HK-2 (cell line): ENCODE measurements around the gene OR5B17.
"Not testable (repeated sequence)": the region's sequence is repeated elsewhere in the genome, so short reads cannot be mapped to it uniquely, and the experiment has no call there.

Experiments
- DNase-seq: peaks from one replicate; pipeline ENCODE4 v3.0.0-alpha.2; 2018; ENCODE audit not compliant: unreplicated experiment

The OR5B17 gene

DNA sequence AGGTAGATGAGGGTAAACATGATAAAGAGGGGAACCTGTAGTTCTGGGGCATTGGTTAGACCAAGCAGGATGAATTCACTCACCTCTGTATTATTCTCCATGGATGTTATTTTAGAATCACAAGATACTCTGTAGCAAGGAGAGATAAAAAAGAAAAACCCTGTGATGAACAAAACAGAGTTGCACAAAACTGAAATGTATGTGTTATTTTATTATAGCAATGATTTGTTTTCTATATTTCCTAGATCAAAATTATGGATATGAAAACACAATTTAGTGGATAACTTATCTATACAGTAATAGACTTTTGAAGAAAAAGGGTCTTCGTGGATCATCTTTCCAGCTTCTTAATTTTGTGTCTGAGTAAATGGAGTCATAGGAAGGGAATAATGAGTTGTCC is at the start of gene OR5B17:
Gene OR5B17 (minus strand): TSS at position 101 of the 400 bp plus-strand sequence. CDS start 0 bp downstream, at position 101.
- no peak for DNase-seq

- DNase-seq, result no peak
Measured at GRCh38 chr11:58406774-58407173, 47.9 kb upstream of the OR5B17 start, which contains the start of gene OR5B3. TSS of gene OR5B3 (minus strand) at chr11:58406874. CDS start at chr11:58403409, 3,465 bp downstream.

DNA sequence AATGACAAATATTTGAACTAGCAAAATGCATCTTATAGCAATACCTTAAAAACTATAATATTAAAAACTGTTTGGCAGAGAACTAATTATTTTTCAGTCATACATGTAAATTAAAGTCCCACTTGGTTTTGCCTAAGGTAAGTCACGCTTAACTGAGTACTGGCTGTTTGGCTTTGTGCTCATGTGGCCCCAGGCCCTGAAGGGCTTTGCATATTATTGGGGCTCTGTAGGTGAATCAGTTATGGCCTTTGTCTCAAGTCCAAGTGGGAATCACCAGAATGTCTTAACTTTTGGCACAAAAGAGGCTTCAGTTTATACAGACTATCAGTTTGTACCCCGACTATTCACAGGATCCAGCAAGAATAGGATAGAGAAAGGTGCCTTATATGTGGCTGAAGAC is 40.8 kb upstream of the OR5B17 start:
- not testable (repeated sequence) for DNase-seq

- DNase-seq, result no peak
Measured at GRCh38 chr11:58395581-58395980, 36.7 kb upstream of the OR5B17 start.

DNA sequence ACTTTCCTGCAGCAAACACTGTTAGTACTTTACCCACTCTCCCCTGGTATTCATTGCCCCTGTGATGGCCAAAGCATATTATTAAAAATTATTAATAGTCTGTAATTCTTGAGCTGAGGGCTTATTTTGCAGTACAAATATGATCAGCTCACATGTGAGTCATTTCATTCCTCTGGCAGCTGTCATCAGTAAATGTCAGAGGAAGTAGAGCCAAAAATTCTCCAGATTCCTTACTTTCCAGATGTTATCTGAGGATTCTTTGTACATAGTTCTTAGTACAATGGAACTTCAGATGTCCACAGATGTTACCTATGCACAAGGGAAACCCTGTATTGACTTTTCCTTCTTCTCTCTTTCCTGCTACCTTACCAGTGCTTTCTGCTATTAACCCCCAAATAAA is 35.3 kb upstream of the OR5B17 start:
- no peak for DNase-seq

DNA sequence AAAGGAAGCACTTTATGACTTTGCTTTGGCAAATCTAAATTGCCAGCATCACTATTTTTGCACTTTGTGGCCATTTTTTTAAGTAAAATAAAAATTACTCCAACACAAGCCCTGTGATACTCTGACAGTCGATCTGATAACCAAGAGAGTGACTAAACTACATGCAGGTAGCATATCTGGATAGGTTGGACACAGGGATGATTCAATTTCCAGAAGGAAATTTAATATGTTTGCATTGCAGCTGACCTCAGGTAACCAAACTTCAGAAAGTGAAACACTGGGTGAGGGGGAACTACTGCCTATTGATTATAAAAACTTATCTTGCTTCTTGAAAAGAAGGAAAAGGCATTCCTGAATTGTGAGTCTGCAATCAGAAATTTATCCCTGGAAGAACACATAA is 33.9 kb upstream of the OR5B17 start:
- DNase-seq, result no peak

DNA sequence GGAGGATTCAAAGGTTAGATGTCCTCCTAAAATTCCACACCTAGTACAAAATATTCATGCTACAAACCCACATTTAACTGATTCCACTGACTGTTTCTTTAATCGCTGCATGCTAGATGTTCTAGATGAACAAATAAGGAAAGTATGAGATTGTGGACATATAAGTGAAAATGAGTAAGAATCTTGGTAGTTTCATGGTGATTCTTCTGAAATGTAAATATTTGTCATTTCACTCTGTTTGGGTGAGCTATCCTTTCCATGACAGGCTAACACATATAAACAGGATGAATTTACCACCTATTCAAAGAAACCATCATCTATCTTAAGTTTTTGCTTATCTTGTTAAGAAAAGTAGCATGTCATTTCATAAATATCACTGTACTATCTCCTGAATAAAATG is 33.0 kb upstream of the OR5B17 start:
- no peak for DNase-seq

DNA sequence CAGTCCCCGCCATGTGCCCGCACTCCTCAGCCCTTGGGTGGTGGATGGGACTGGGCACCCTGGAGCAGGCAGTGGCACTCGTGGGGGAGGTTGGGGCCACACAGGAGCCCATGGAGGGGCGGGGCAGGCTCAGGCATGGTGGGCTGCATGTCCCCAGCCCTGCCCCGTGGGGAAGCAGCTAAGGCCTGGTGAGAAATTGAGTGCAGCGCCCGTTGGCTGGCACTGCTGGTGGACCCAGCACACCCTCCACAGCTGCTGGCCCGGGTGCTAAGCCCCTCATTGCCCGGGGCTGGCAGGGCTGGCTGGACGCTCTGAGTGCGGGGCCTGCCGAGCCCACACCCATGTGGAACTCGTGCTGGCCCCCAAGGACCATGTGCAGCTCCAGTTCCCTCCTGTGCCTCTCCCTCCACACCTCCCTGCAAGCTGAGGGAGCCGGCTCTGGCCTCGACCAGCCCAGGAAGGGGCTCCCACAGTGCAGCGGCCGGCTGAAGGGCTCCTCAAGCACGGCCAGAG is 31.7 kb upstream of the OR5B17 start:
- DNase-seq, result no peak

GRCh38 chr11:58354727-58355126 is 4.1 kb downstream of the OR5B17 start:
- no peak for DNase-seq

- DNase-seq, result no peak
Measured at GRCh38 chr11:58345204-58345603, 13.7 kb downstream of the OR5B17 start.

DNA sequence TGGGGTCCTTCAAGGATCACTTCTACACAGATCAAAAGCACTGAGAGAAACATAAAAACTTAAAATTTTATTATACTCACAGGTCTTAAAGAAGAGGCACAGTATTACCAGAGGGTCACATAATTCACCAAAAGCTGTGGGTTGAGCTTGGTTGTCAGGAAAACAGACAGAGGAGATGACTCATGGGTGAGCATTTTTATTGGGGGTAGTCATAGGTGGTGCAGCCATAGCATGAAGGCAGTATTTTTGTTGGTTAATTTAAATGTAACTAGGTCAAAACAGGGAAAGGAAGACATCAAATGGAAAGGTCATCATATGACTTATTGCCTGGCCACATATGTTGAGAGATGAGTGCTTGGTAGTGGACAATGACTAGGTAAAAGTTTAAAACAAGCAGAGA is 24.2 kb downstream of the OR5B17 start:
- DNase-seq, result peak; percentile 1

DNA sequence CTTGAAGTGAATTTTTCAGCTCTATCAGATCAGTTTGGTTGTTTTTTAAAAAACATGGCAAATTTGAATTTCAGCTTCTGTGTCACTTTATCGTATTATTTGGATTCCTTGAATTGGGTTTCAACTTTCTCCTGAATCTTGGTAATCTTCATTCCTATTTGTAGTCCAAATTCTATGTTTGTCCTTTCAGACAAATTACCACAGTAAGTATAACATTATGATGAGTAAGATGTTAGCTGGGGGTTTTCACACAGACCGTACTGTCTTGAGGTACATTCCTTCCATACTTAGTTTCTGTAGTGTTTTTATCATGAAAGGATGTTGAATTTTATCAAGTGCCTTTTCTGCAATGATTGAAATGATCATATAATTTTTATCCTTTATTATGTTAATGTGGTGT is 28.0 kb downstream of the OR5B17 start:
- no peak for DNase-seq

- DNase-seq, result no peak
Measured at GRCh38 chr11:58318532-58318931, 40.3 kb downstream of the OR5B17 start.

GRCh38 chr11:58316142-58316541 is 42.7 kb downstream of the OR5B17 start:
- DNase-seq, result no peak
